H1 (cell line): Measurements from ENCODE around the gene UGT1A6. TPM values are rescaled to one million over a fixed set of nuclear protein-coding genes. Genes with fewer than 3 reads are reported as not detected.

ENCODE experiments used
- CTCF ChIA-PET: fragments of 300-600 bp; sonication (Branson Sonifier 250); formaldehyde crosslinking; loops from one replicate; lab custom pipeline; 2021; ENCODE audit not compliant: partially characterized antibody; lab: Charles Lee
- POLR2A ChIA-PET: fragments of 300-600 bp; sonication (Branson Sonifier 250); formaldehyde crosslinking; loops from one replicate; lab custom pipeline; 2021; ENCODE audit warnings: inconsistent platforms; ENCODE audit not compliant: partially characterized antibody; lab: Charles Lee
- DNase-seq, 2 experiments: peaks; one replicate each; pipeline versions ENCODE4 v3.0.0 to v3.0.0-alpha.2; 2010 to 2022; ENCODE audit warnings: low spot score in 2 of 2, low read depth in 1 of 2, mixed read lengths in 1 of 2
- FAIRE-seq: peaks from 2 replicates; lab custom pipeline; 2011; peaks lifted over from hg19 to GRCh38; lab: Jason Lieb, UNC
- H2AFZ ChIP-seq: 2 replicates; pipeline ENCODE4 v1.8.1; 2012; ENCODE audit warnings: low read length, inconsistent platforms
- H2AK5ac ChIP-seq: 2 replicates; pipeline ENCODE4 v1.6.1; 2013; ENCODE audit warnings: low read depth, low read length
- H2BK120ac ChIP-seq: replicated peaks from 2 replicates; pipeline ENCODE3; 2013; ENCODE audit warnings: low read depth, low read length, inconsistent platforms
- H2BK12ac ChIP-seq: 2 replicates; pipeline ENCODE4 v1.6.1; 2013; ENCODE audit warnings: low read depth, low read length
- H2BK15ac ChIP-seq: 2 replicates; pipeline ENCODE4 v1.6.1; 2013; ENCODE audit warnings: low read length
- H2BK20ac ChIP-seq: 2 replicates; pipeline ENCODE4 v1.6.1; 2013; ENCODE audit warnings: low read length
- H2BK5ac ChIP-seq: 2 replicates; pipeline ENCODE4 v1.6.1; 2013; ENCODE audit warnings: low read depth, low read length
- H3K14ac ChIP-seq: 2 replicates; pipeline ENCODE4 v1.6.1; 2013; ENCODE audit warnings: inconsistent platforms; ENCODE audit not compliant: insufficient read length
- H3K18ac ChIP-seq: 2 replicates; pipeline ENCODE4 v1.6.1; 2013; ENCODE audit warnings: low read length; ENCODE audit errors: extremely low read depth
- H3K23ac ChIP-seq: 2 replicates; pipeline ENCODE4 v1.6.1; 2013; ENCODE audit warnings: inconsistent platforms; ENCODE audit not compliant: insufficient read length
- H3K23me2 ChIP-seq: 2 replicates; pipeline ENCODE4 v1.6.1; 2013; ENCODE audit warnings: low read depth, low read length
- H3K27ac ChIP-seq: 2 replicates; pipeline ENCODE4 v1.6.1; 2011; ENCODE audit warnings: low read depth, low read length, inconsistent platforms
- H3K27me3 ChIP-seq, 4 experiments: replicated peaks in 1 of 4; 1 replicate in 1 of 4; 2 replicates in 3 of 4; pipeline versions ENCODE4 v1.6.1 to v1.8.1; 2011 to 2013; ENCODE audit warnings: low read length in 3 of 4, mild to moderate bottlenecking in 3 of 4, inconsistent platforms in 2 of 4, mixed read lengths in 2 of 4, moderate library complexity in 1 of 4; ENCODE audit not compliant: control insufficient read depth in 3 of 4, insufficient read depth in 3 of 4; ENCODE audit errors: extremely low read depth in 1 of 4
- H3K36me3 ChIP-seq, 4 experiments: 2 replicates each; pipeline versions ENCODE4 v1.6.1 to v1.8.1; 2011 to 2013; ENCODE audit warnings: mild to moderate bottlenecking in 4 of 4, low read length in 3 of 4, moderate library complexity in 2 of 4, control low read depth in 1 of 4, inconsistent platforms in 1 of 4; ENCODE audit not compliant: insufficient read depth in 4 of 4, control insufficient read depth in 2 of 4
- H3K4ac ChIP-seq: replicated peaks from 2 replicates; pipeline ENCODE3; 2013; ENCODE audit warnings: low read length, low read depth, mixed read lengths, inconsistent platforms; ENCODE audit not compliant: insufficient read length
- H3K4me1 ChIP-seq, 4 experiments: replicated peaks in 1 of 4; 1 replicate in 1 of 4; 2 replicates in 3 of 4; pipeline versions ENCODE4 v1.6.1 to v1.8.1; 2011 to 2013; ENCODE audit warnings: low read length in 3 of 4, inconsistent platforms in 2 of 4, mixed read lengths in 1 of 4; ENCODE audit not compliant: insufficient read depth in 4 of 4, control insufficient read depth in 3 of 4
- H3K4me2 ChIP-seq, 2 experiments: 2 replicates each; pipeline versions ENCODE4 v1.6.1 to v1.8.1; 2011 to 2013; ENCODE audit warnings: low read depth in 2 of 2, low read length in 2 of 2, control low read depth in 1 of 2, inconsistent platforms in 1 of 2, mild to moderate bottlenecking in 1 of 2; ENCODE audit not compliant: insufficient read depth in 1 of 2
- H3K4me3 ChIP-seq, 4 experiments: fragments of 200-600, 300-600 bp in 1 of 4; sonication (generic), shearing (Covaris generic), sonication (Bioruptor Twin) in 1 of 4; 2 replicates each; pipeline versions ENCODE4 v1.5.1 to v1.8.1; 2011 to 2016; ENCODE audit warnings: low read length in 4 of 4, low read depth in 3 of 4, control low read depth in 2 of 4, inconsistent platforms in 2 of 4, mild to moderate bottlenecking in 2 of 4, mixed read lengths in 1 of 4, moderate library complexity in 1 of 4; ENCODE audit not compliant: insufficient read depth in 2 of 4; ENCODE audit errors: extremely low read depth in 1 of 4
- H3K56ac ChIP-seq: replicated peaks from 2 replicates; pipeline ENCODE3; 2013; ENCODE audit warnings: low read depth, mild to moderate bottlenecking, mixed read lengths, low read length, inconsistent platforms; ENCODE audit not compliant: insufficient read length
- H3K79me1 ChIP-seq: 2 replicates; pipeline ENCODE4 v1.6.1; 2013; ENCODE audit warnings: low read depth, low read length, control low read depth
- H3K79me2 ChIP-seq, 2 experiments: 2 replicates each; pipeline versions ENCODE4 v1.6.1 to v1.8.1; 2012 to 2013; ENCODE audit warnings: low read length in 2 of 2, mild to moderate bottlenecking in 2 of 2, inconsistent platforms in 1 of 2; ENCODE audit not compliant: insufficient read depth in 2 of 2, control insufficient read depth in 1 of 2
- H3K9ac ChIP-seq, 4 experiments: replicated peaks in 1 of 4; 1 replicate in 1 of 4; 2 replicates in 3 of 4; pipeline versions ENCODE4 v1.6.1 to v1.8.1; 2011 to 2013; ENCODE audit warnings: low read depth in 3 of 4, low read length in 3 of 4, control low read depth in 2 of 4, mild to moderate bottlenecking in 2 of 4, moderate library complexity in 2 of 4, inconsistent platforms in 1 of 4; ENCODE audit errors: extremely low read depth in 1 of 4
- H3K9me3 ChIP-seq, 2 experiments: 2 replicates each; pipeline versions ENCODE4 v1.6.1 to v1.8.1; 2012 to 2013; ENCODE audit warnings: mild to moderate bottlenecking in 2 of 2, moderate library complexity in 2 of 2, control low read depth in 1 of 2, inconsistent platforms in 1 of 2, low read depth in 1 of 2, low read length in 1 of 2, mixed read lengths in 1 of 2; ENCODE audit not compliant: insufficient read depth in 2 of 2
- H4K20me1 ChIP-seq, 2 experiments: replicated peaks in 1 of 2; 2 replicates each; pipeline versions ENCODE3 to v1.8.1; 2011 to 2013; ENCODE audit warnings: inconsistent platforms in 2 of 2, low read length in 2 of 2, mild to moderate bottlenecking in 1 of 2; ENCODE audit not compliant: insufficient read depth in 2 of 2, control insufficient read depth in 1 of 2
- H4K5ac ChIP-seq: 2 replicates; pipeline ENCODE4 v1.6.1; 2013; ENCODE audit warnings: low read length, low read depth, mixed read lengths, inconsistent platforms; ENCODE audit not compliant: insufficient read length
- H4K8ac ChIP-seq: 2 replicates; pipeline ENCODE4 v1.8.0; 2013; ENCODE audit warnings: mild to moderate bottlenecking, moderate library complexity, low read length, inconsistent platforms; ENCODE audit not compliant: insufficient read depth; ENCODE audit errors: extremely low read depth
- H4K91ac ChIP-seq: replicated peaks from 2 replicates; pipeline ENCODE3; 2013; ENCODE audit warnings: low read length, mixed read lengths, inconsistent platforms; ENCODE audit not compliant: insufficient read length
- BCL11A ChIP-seq, 2 experiments: IDR thresholded peaks; one replicate each; pipeline ENCODE4 v1.6.1; 2011; ENCODE audit warnings: low read depth in 2 of 2, low read length in 2 of 2, mild to moderate bottlenecking in 2 of 2
- RBBP5 ChIP-seq: IDR thresholded peaks from 2 replicates; pipeline ENCODE4 v1.7.1; 2012; ENCODE audit warnings: low read depth, mild to moderate bottlenecking, inconsistent platforms, low read length, moderate library complexity, borderline replicate concordance
- WGBS, 2 experiments: shearing (Covaris generic) in 1 of 2; methylation state at CpG; one replicate each; pipeline versions ENCODE4 v1.1.6 to v1.1.7; 2013 to 2015; ENCODE audit warnings: low lambda C conversion rate in 2 of 2, mixed read lengths in 2 of 2, inconsistent platforms in 1 of 2, low coverage in 1 of 2, missing lambda C conversion rate in 1 of 2; ENCODE audit not compliant: insufficient replicate concordance in 2 of 2, insufficient coverage in 1 of 2, insufficient read length in 1 of 2; ENCODE audit errors: extremely low coverage in 1 of 2, missing lambda C conversion rate in 1 of 2; 5-methylcytosine and 5-hydroxymethylcytosine counted together
- polyA plus RNA-seq, 7 experiments: library from polyadenylated mRNA; depleted of rRNA in 3 of 7; stranded (reverse) in 5 of 7; unstranded in 2 of 7; fragments of >200 nt in 5 of 7; fragments of 200-250 nt in 2 of 7; gene quantifications; 1 replicate in 5 of 7; 2 replicates in 1 of 7; 4 replicates in 1 of 7; pipeline versions ENCODE4 v1.2.1 to v1.2.3, GENCODE V29; 2011 to 2013; ENCODE audit warnings: missing spikeins in 2 of 7, mixed read lengths in 2 of 7
- total RNA-seq: library from RNA; stranded (reverse); fragmentation: NEBNext Ultra II Directional; extraction: Animal tissue kit (Norgen Biotek cat#: 25700); gene quantifications from 2 replicates; pipeline ENCODE4 v1.2.1, GENCODE V29; 2021
- TF ChIP-seq, protein P1 (sequence below): IDR thresholded peaks from 2 replicates; pipeline ENCODE4 v1.6.1; 2012; ENCODE audit warnings: low read length, inconsistent platforms

UGT1A6 gene
- total and polyA plus RNA-seq, 2 of the 8 experiments (the other 6 are each of a cell fraction or from before 2014, with no cell fraction given) = not detected

DNA sequence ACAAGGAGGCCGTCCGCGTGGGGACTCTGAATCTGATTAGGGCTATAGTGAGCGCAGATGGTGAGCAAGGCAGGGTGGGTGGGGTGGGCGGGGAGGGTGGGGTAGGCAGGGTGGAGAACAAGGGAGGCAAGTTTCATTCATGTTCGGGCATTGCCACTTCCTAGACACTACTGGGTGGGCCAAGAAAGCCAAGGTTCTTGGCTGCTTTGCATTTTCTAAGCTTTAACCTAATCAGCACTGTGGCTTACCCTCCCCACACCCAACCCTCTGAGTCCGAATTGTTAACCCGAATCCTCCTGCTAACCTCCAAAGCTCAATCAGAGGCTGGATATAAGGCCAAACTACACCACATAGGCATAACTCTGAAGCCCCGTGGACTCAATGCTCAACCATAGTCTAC, 103.6 kb downstream of the UGT1A6 start:
- Histone ChIP-seq H3K9ac (no peak overlapping the region), H3K27ac (no peak overlapping the region), H2BK12ac (no peak overlapping the region), H3K27me3 (no peaks in the 10 kb centered on the region), H4K5ac (no peak overlapping the region), H2AFZ (no peak overlapping the region), H3K79me1 (no peaks in the 10 kb centered on the region), H4K91ac (no peak overlapping the region), H3K14ac (no peak overlapping the region), H3K18ac (no peak overlapping the region), H3K4me2 (no peak overlapping the region), H3K79me2 (no peaks in the 10 kb centered on the region), H2BK5ac (no peak overlapping the region), H4K8ac (no peak overlapping the region), H3K23me2 (no peaks in the 10 kb centered on the region), H3K23ac (no peak overlapping the region), H3K4ac (no peak overlapping the region), H4K20me1 (no peaks in the 10 kb centered on the region), H3K56ac (no peak overlapping the region)
- POLR2A ChIA-PET = no interaction called here
- 71% methylated on average over 7 of the region's 9 CpGs; no CpG with 5 or more reads in 1 of the 2 experiments for WGBS, 2 experiments
- no peak for DNase-seq
- no peak for FAIRE-seq
- TF ChIP-seq BCL11A (IDR thresholded peaks at IDR 0.05; ENCODE audit: low read depth in 2 of 2, low read length in 2 of 2) (no peak), RBBP5 (no peak)
- TF ChIP-seq, protein P1, sequence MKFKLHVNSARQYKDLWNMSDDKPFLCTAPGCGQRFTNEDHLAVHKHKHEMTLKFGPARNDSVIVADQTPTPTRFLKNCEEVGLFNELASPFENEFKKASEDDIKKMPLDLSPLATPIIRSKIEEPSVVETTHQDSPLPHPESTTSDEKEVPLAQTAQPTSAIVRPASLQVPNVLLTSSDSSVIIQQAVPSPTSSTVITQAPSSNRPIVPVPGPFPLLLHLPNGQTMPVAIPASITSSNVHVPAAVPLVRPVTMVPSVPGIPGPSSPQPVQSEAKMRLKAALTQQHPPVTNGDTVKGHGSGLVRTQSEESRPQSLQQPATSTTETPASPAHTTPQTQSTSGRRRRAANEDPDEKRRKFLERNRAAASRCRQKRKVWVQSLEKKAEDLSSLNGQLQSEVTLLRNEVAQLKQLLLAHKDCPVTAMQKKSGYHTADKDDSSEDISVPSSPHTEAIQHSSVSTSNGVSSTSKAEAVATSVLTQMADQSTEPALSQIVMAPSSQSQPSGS = no peak
- TF ChIP-seq, all 59 proteins: peak for 0
- Histone ChIP-seq H3K9me3 (peaks cover 0 to 5% of the 10 kb centered on the region in 2 experiments; a peak in 2 of 4 replicates), H3K36me3 (no peaks in the 10 kb centered on the region), H2BK15ac (no peak overlapping the region), H2BK120ac (no peak overlapping the region), H2BK20ac (no peak overlapping the region), H2AK5ac (no peak overlapping the region), H3K4me3 (no peak overlapping the region), H3K4me1 (no peaks in the 10 kb centered on the region)
- CTCF ChIA-PET = interaction anchor here (0.6 to 1.2 kb wide), 4 partner anchors 27 to 123 kb away, joined by 3 read pairs; no protein-coding TSS in a partner anchor
